Stimulated activated CD4-positive, alpha-beta T cell treated with anti-CD3 and anti-CD28 coated beads, Interleukin-15, amount 100 ng/mL, for 1 hour (primary cell): ENCODE data around the gene RNF187.

ENCODE experiments used
- DNase-seq, 2 donors: peaks; one replicate each; pipeline ENCODE4 v3.0.0-alpha.2; 2020; ENCODE audit warnings: low read depth in 1 of 2, low spot score in 1 of 2

RNF187 gene

DNA sequence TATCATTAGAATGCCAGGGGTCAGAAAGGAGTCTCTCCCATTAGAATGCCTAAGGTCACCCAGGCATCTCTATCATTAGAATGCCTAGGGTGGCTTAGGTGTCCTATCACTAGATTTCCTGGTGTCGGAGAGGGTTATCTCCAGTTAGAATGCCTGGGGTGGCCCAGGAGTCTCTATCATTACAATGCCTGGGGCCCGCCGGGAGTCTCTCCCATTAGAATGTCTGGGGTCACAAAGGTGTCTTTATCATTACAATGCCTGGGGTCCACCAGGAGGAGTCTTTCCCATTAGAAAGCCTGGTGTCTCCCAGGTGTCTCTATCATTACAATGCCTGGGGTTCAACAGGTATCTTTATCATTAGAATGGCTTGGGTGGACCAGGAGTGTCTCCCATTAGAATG, 56.2 kb downstream of the RNF187 start:
- no peak for DNase-seq

- no peak for DNase-seq
Observed at GRCh38 chr1:228544021-228544850, 57.1 kb downstream of the RNF187 start.

- DNase-seq: no peak
Observed at GRCh38 chr1:228544921-228545591, 57.9 kb downstream of the RNF187 start.
